GM21619 (cell line): ENCODE results near the gene PRKCH.

Source experiments
- ATAC-seq: cut with Tn5 transposase; IDR thresholded peaks from one replicate; pipeline ENCODE4 v1.9.1; 2021; ENCODE audit not compliant: unreplicated experiment

The PRKCH gene

GRCh38 chr14:61484826-61485584 lies 163.6 kb downstream of the PRKCH start:
- no peak for ATAC-seq

GRCh38 chr14:61485661-61486060 lies 164.3 kb downstream of the PRKCH start:
- no peak for ATAC-seq

DNA sequence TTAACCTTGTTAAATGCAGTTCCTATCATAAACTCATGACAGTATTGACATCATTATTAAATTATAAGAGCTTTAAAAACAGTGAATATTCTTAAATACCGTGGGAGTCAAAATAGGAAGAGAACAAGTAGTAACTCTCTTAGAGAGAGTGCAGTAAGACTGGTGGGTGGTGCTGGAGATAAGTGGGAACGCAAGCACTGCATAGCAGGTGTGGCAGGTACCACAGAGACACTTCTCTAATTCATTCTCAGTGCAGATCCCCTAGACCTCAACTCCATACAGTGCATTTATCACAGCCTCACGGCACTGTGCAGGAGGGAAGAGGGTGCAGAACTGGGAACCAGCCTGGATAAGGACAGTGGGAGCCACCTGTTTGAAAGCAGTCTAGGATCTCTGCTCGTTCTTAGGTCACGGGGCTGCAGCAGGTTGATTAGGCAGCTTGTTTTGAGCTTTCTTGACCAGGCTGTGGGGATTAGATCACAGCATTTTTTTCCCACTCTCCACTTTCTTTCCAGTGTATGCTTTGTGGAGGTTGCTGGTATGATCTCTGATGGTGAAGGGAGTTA lies 165.6 kb downstream of the PRKCH start:
- no peak for ATAC-seq

DNA sequence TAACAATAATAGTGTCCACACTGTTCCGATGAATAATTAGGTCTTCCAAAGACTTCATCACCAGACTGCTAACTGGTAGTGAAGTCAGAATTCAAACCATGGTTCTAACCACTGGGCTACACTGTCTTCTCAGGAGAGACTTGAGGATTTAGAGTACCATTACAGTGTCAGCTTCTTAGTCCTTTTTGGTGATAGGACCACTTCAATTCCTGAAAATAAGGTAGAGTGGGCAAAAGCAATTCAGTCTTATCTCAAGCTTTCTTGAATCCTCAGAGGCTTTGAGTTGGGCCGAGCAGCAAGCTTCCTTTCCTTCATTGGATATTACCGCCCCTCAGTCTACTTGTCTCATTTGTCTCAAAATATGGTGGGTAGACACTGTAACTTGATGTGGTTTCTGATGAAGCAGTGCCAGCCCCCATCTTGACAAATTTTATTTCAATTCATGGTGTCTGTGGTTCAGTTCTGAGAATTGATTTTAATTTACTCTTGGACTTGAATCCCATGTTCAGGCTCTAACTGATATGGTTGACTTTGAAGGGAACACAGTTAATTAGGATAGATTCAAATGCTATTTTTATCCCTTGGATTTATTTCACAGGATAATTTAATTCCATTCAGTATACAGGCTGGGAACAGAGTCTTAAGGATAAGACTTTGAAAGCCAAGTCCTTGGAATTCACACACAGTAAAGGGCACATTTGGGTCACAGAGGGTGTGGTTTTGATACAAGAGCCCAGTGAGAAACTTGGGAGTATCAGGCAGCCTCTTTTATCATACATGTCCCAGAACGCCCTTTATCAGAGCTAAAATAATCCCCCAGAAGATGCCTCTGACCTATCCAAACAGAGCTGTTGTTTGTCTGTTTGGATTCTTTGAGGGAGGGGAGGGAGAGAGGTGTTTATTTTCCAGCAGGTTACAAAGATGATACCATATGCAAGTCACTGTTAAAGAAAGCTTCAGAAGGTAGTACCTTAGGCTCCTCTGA lies 167.3 kb downstream of the PRKCH start:
- ATAC-seq: no peak

GRCh38 chr14:61489512-61489911 lies 168.1 kb downstream of the PRKCH start:
- ATAC-seq: no peak

GRCh38 chr14:61489932-61490331 lies 168.6 kb downstream of the PRKCH start:
- no peak for ATAC-seq

DNA sequence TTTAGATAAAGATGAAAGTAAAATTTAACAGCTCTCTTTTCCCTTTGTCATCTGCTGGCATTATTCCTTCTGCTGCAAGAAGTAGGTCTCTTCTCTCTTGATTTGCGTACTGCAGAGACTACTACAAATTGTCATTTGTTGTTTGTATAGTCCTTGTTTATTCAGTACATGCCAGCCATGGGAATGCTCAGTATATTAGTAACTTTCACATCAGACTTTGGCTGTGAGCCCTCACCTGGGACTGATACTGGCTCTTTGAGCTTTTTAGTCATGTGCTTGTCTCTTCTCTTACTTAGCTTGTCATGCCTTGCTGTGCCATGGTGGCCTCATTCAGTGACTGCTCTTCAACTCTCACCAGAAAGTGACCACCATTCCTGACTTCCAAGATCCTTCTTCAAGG lies 169.8 kb downstream of the PRKCH start:
- ATAC-seq: no peak

- ATAC-seq: no peak
Observed at GRCh38 chr14:61491876-61492434, 170.6 kb downstream of the PRKCH start.

GRCh38 chr14:61492474-61492873 lies 171.1 kb downstream of the PRKCH start:
- no peak for ATAC-seq

DNA sequence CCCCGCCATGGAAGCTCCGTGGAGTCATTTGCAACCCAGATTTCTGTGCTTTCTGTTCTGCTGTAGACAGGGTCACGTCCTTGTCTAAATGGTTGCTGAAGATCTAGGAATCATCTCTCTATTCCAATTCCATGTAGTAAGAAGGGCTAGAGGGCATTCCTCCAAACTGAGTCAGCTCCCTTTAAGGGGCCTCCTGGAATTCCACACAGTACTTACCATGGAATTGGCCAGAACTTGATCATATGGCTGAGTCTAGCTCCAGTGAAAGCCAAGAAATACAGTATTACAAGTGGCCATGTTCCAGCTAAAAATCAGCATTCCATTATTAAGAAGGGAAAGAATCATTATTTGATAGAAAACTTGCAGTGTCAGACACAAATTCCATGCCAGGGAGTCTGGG lies 171.9 kb downstream of the PRKCH start:
- ATAC-seq: no peak

DNA sequence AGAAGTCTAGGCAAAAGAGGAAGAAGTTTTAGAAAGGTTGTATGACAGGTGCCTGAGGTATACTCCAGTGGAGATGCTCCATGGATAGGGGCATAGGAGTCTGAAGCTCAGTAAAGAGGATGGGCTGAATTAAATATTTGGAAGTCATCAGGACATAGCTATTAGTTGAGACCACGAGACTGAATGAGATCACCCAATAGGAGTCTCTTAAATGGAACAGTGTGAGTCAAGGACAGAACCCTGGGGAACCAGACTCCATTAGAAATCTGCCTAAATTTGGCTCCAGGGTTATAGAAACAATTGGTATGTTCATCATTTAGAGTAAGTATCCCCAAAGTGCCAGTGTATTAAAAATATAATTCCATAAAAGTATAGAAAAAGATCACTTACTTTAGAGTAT lies 172.6 kb downstream of the PRKCH start:
- no peak for ATAC-seq

DNA sequence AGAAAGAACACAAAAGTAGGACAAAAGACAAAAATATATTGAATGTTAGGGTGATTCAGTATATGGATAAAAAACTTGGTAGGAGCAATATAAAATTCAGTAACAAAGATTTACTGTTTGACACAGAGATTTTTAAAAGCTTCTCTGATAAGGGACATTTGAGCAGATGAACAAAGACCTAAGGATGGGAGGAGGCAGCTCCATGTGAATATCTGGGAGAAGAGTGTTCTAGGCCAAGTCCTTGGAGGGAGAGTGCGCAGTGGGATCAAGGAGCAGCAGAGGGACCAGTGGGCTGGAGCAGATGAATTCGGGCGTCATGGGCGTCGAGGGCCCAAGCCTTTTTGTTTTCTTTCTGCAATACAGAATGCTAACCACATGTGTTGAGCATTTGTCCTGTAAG lies 174.4 kb downstream of the PRKCH start:
- ATAC-seq: no peak

GRCh38 chr14:61498303-61498702 lies 176.9 kb downstream of the PRKCH start:
- no peak for ATAC-seq

DNA sequence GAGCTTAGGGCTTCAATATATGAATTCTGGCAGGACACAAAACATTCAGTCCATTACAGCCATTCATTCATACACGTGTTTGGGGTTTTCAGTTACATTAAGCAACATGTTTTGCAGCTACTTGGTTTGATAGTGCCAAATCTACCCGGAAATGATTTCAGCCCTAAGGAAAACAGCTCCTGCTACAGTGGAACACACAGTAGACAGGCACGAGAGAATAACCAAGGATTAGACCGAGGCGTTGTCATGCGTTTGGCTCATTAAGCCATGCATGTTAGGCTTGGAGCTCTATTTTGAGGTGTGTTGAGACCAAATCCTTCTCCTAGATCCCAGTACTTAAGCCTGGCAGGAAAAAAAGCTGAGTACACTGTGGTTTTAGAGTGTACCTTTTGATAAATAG lies 177.4 kb downstream of the PRKCH start:
- no peak for ATAC-seq

DNA sequence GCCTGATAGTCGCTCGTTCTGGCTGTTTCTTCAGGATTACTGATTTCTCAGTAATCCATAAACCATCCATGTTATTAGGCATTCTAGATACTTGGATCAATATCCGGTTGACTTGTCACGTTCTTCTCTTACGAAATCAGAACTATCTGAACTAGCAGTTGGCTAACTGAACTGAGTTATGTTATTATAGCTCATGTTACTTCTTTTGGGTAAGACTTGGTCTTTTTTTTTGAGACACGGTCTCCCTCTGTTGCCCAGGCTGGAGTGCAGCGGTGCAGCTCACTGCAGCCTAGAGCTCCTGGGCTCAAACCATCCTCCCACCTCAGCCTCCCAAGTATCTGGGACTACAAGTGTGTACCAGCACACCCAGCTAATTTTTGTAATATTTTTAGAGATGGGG lies 178.6 kb downstream of the PRKCH start:
- no peak for ATAC-seq

GRCh38 chr14:61501714-61502458 lies 180.5 kb downstream of the PRKCH start:
- no peak for ATAC-seq

- no peak for ATAC-seq
Observed at GRCh38 chr14:61502459-61503093, 181.2 kb downstream of the PRKCH start.

- peak; percentile 83 for ATAC-seq
Observed at GRCh38 chr14:61503167-61503801, 181.9 kb downstream of the PRKCH start.

- ATAC-seq: no peak
Observed at GRCh38 chr14:61504901-61505300, 183.5 kb downstream of the PRKCH start.
